Naive thymus-derived CD8-positive, alpha-beta T cell (primary cell): ENCODE measurements around the gene USE1. TPM values are rescaled to one million over a fixed set of nuclear protein-coding genes. Genes with fewer than 3 reads are reported as not detected.

Experiments
- ATAC-seq, 2 donors: fragments of 150-1000 bp; cut with Tn5 transposase in 1 of 2; sonication (Bioruptor Pico), chemical (Tn5 transposase) in 1 of 2; 1 replicate in 1 of 2; 2 replicates in 1 of 2; pipeline ENCODE4 v1.10.0; 2021; ENCODE audit warnings: mild to moderate bottlenecking in 2 of 2, moderate library complexity in 2 of 2
- POLR2A ChIA-PET: fragments of 350-600 bp; sonication (Branson Sonifier 250); formaldehyde crosslinking; loops from one replicate; lab custom pipeline; 2021; ENCODE audit warnings: antibody characterized with exemption; lab: Charles Lee
- DNase-seq, 10 donors: peaks; one replicate each; pipeline versions ENCODE4 v3.0.0 to v3.0.0-alpha.2; 2020 to 2022
- H3K27ac Mint-ChIP-seq, 10 donors: one replicate each; pipeline ENCODE4 v1.8.0; 2020 to 2022; ENCODE audit warnings: mild to moderate bottlenecking in 10 of 10, mixed read lengths in 10 of 10, moderate library complexity in 4 of 10, inconsistent platforms in 1 of 10
- H3K27me3 Mint-ChIP-seq, 5 donors: one replicate each; pipeline ENCODE4 v1.8.0; 2021 to 2022; ENCODE audit warnings: mixed read lengths in 5 of 5
- H3K36me3 Mint-ChIP-seq, 3 donors: one replicate each; pipeline ENCODE4 v1.8.0; 2020 to 2022; ENCODE audit warnings: mixed read lengths in 3 of 3, mild to moderate bottlenecking in 2 of 3, inconsistent platforms in 1 of 3
- H3K4me1 Mint-ChIP-seq, 4 donors: one replicate each; pipeline ENCODE4 v1.8.0; 2021 to 2022; ENCODE audit warnings: mixed read lengths in 4 of 4
- H3K4me3 Mint-ChIP-seq, 10 donors: one replicate each; pipeline ENCODE4 v1.8.0; 2020 to 2022; ENCODE audit warnings: mild to moderate bottlenecking in 10 of 10, mixed read lengths in 10 of 10, moderate library complexity in 6 of 10, inconsistent platforms in 1 of 10
- H3K9me3 Mint-ChIP-seq, 9 donors: one replicate each; pipeline ENCODE4 v1.8.0; 2020 to 2022; ENCODE audit warnings: mixed read lengths in 9 of 9, mild to moderate bottlenecking in 3 of 9, inconsistent platforms in 1 of 9, moderate library complexity in 1 of 9
- polyA plus RNA-seq, 3 donors: library from polyadenylated mRNA; unstranded; fragments of 300-500 nt; fragmentation: Illumina TruSeq; gene quantifications; one replicate each; pipeline ENCODE4 v1.2.3, GENCODE V29; 2021
- total RNA-seq, 8 experiments: library from RNA in 2 of 8; stranded (reverse) in 2 of 8; gene quantifications; one replicate each; pipeline ENCODE4 v1.2.3 and lab custom pipeline; 2021 to 2026

USE1 gene
- total and polyA plus RNA-seq, 5 experiments from 2014 or later, result 49.7 to 69.0 (median 56.7) TPM

DNA sequence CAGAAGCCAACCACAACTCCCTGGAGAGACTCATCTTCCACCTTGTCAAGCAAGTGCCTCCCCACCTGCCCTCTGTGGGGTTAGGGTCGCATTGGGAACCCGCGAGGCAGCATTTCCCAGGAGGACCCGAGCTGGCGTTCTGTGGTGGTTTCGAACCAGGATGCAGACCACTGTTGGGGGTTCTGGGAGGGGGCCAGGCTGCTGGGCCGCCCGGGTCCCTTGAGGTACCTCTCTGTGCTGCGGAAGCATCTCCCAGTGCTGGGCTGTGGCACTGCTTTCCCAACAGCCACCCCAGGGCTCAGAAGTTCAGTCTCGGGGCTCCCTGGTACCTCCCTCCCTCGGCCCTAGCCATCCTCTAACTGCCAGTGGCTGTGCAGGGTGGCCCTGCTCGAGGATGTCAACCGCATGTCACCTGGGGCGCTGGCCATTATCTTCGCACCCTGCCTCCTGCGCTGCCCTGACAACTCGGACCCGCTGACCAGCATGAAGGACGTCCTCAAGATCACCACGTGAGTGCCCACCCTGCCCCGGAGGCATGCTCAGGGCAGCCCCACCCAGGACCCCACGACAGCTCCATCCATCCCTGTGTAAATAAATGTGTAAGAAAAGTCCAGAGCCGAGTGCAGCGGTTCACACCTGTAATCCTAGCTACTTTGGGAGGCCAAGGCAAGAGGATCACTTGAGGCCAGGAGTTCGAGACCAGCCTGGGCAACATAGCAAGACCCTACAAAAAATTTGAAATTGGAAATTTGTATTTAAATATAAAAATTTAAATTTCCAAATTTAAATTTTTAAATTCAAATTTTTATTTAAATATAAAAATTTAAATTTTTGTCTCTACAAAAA is 8.2 kb upstream of the USE1 start:
- Mint-ChIP-seq H3K9me3 (no peaks in the 10 kb centered on the region), H3K27me3 (no peaks in the 10 kb centered on the region), H3K27ac (peak overlapping the region in 2 of 10 donors; percentile 55 to 82), H3K4me1 (peaks cover 0 to 7% (median 5%) of the 10 kb centered on the region in 4 donors), H3K36me3 (peaks cover 0 to 69% (median 17%) of the 10 kb centered on the region in 3 donors), H3K4me3 (no peak overlapping the region)
- ATAC-seq (no peak), DNase-seq (no peak)
- POLR2A ChIA-PET, result interaction anchor here (0.7 kb wide), 1 partner anchor 15 kb away, joined by 4 read pairs; no protein-coding TSS in a partner anchor

DNA sequence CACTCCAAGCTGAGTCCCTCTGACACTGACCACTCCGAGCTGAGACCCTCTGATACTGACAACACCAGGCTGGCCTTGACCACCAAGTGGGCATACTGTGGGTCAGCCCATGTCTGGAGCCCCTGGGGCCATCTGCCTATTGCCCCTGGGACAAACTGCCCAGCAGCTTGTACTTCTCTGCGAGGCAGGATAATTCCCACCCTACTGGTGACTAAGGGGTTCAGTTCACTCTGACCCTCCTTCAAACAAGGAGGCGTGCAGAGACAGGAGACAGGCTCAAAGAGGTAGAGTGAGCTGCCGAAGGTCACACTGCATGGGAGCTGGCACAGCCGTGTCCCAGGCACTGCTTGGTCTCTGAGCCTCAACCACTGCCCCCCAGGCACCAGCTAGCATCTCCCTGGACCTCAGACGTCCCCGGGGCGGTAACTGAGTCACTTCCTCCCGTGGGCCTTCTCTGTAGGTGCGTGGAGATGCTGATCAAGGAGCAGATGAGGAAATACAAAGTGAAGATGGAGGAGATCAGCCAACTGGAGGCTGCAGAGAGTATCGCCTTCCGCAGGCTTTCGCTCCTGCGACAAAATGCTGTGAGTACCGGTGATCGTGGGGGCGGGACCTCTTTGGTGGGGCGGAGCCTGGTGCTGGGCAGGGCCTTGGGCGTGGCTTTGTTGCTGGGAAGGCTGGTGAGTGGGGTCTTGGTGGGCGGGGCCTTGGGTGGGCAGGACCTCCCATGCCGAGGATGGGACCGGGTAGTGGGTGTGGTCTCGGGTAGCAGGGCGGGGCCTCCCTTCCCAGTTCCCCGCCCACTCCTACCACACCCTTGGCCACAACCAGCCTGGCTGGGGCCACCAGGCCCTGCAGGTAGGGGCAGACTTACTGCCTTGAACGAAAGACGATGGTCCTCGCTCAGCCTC is 5.8 kb upstream of the USE1 start:
- no peak overlapping the region for H3K4me3 Mint-ChIP-seq
- ATAC-seq (peak; percentile 24 to 29), DNase-seq (peak in 2 of 10 donors; percentile 17 to 35)
- POLR2A ChIA-PET, result no interaction called here
- no peaks in the 10 kb centered on the region for H3K27me3 Mint-ChIP-seq
- peaks cover 0 to 58% (median 16%) of the 10 kb centered on the region in 3 donors for H3K36me3 Mint-ChIP-seq
- peak overlapping the region in 6 of 10 donors; percentile 45 to 87 (median 68) for H3K27ac Mint-ChIP-seq
- peaks cover 1 to 8% (median 6%) of the 10 kb centered on the region in 4 donors for H3K4me1 Mint-ChIP-seq
- H3K9me3 Mint-ChIP-seq, result no peaks in the 10 kb centered on the region

DNA sequence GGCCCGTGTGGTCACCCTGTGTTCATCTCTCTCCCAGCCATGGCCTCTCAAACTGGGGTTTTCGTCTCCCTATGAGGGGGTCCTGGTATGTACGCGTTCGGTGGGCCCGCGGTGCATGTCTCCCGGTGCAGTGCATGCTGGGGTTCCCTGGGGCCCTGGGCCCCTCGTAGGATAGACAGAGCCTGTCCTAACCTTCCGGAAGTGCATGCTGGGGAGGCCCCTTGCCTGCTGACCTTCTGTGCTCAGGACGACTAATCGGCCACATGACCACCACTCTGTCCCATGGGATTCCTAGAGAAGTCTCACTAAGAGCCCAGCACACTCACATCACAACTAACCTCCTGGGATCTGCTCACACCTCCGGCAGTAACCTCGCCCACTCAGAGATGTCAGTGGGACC is 4.9 kb upstream of the USE1 start:
- Mint-ChIP-seq H3K9me3 (no peaks in the 10 kb centered on the region), H3K27ac (peak overlapping the region in 1 of 10 donors; percentile 4), H3K27me3 (no peaks in the 10 kb centered on the region), H3K4me1 (peaks cover 6 to 17% (median 14%) of the 10 kb centered on the region in 4 donors), H3K4me3 (peak overlapping the region in 1 of 10 donors; percentile 68), H3K36me3 (peaks cover 0 to 50% (median 16%) of the 10 kb centered on the region in 3 donors)
- POLR2A ChIA-PET, result no interaction called here
- DNase-seq, result no peak
- ATAC-seq, result no peak

DNA sequence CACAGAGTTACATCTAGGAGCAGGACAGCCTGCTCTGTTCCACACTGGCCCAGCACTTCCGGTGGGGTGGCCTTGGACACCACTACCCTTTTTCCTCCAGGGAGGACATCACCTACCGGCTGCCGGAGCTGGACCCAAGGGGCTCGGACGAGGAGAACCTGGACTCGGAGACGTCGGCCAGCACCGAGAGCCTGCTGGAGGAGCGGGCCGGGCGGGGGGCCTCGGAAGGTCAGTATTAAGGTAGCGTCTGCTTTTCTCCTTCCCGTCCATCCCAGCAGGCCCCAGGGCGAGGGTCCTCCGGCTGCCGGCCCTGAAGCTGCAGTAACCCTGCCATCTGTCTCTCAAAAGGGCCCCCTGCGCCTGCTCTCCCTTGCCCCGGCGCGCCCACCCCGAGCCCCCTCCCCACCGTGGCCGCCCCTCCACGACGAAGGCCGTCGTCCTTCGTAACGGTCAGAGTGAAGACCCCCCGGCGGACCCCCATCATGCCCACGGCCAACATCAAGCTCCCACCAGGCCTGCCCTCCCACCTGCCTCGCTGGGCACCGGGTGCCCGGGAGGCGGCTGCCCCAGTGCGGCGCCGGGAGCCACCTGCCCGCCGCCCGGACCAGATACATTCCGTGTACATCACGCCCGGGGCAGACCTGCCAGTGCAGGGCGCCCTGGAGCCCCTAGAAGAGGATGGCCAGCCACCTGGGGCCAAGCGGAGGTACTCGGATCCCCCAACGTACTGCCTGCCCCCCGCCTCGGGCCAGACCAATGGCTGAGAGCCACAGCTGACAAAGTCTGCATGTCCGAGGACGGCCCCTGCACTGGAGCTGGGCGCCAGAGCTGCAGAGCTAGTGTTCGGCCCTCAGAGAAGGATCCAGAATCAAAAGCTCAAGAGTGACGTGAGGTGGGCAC is 3.4 kb upstream of the USE1 start:
- no peak overlapping the region for H3K27ac Mint-ChIP-seq
- POLR2A ChIA-PET, result interaction anchor here (0.6 kb wide), 2 partner anchors 37 to 42 kb away, joined by 3 read pairs; no protein-coding TSS in a partner anchor
- peaks cover 6 to 26% (median 19%) of the 10 kb centered on the region in 4 donors for H3K4me1 Mint-ChIP-seq
- H3K27me3 Mint-ChIP-seq, result no peaks in the 10 kb centered on the region
- H3K4me3 Mint-ChIP-seq, result no peak overlapping the region
- DNase-seq (no peak), ATAC-seq (no peak)
- H3K9me3 Mint-ChIP-seq, result no peaks in the 10 kb centered on the region
- peaks cover 0 to 51% (median 16%) of the 10 kb centered on the region in 3 donors for H3K36me3 Mint-ChIP-seq

DNA sequence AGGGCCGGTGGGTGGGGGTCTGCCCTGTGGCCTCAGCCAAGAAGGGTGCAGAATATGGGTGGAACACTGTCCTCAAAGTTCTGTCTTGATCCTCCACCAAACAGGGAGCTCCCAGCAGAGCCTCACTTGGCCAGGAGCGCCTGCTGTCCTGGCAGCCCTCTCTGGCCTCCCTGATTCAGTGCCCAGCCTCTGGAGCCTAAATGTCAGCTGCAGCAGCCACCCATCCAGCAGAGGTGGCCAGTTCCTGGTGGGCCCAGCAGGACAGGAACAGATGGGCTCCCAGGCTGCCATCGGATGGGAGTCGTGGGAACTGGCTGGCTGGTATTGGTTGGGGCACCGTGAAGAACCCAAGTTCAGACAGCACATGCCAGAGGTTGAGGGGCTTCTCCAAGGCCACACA is 1.8 kb upstream of the USE1 start:
- ATAC-seq, result no peak
- H3K4me3 Mint-ChIP-seq, result peak overlapping the region in 3 of 10 donors; percentile 16 to 48 (median 34)
- DNase-seq, result no peak
- H3K9me3 Mint-ChIP-seq, result no peaks in the 10 kb centered on the region
- no peaks in the 10 kb centered on the region for H3K27me3 Mint-ChIP-seq
- peaks cover 0 to 57% (median 20%) of the 10 kb centered on the region in 3 donors for H3K36me3 Mint-ChIP-seq
- POLR2A ChIA-PET, result interaction anchor here (5.9 kb wide), 1 partner anchor 14 kb away, joined by 105 read pairs; the partner anchor contains the start of gene OCEL1
- peaks cover 6 to 26% (median 19%) of the 10 kb centered on the region in 4 donors for H3K4me1 Mint-ChIP-seq
- peak overlapping the region in 7 of 10 donors; percentile 8 to 72 (median 57) for H3K27ac Mint-ChIP-seq

- DNase-seq (no peak), ATAC-seq (no peak)
- Mint-ChIP-seq H3K27me3 (no peaks in the 10 kb centered on the region), H3K9me3 (no peaks in the 10 kb centered on the region), H3K4me1 (peaks cover 2 to 19% (median 15%) of the 10 kb centered on the region in 4 donors), H3K36me3 (peaks cover 0 to 57% (median 15%) of the 10 kb centered on the region in 3 donors), H3K27ac (peak overlapping the region; percentile 94 to 100 (median 99)), H3K4me3 (peak overlapping the region; percentile 83 to 95 (median 90))
- POLR2A ChIA-PET, result interaction anchor here (0.6 to 5.9 kb wide), 18 partner anchors 9 to 1375 kb away, joined by 3 to 105 read pairs (median 4); partner anchors contain the start of genes BABAM1, BST2, C19orf44 and CALR3
Measured at GRCh38 chr19:17214508-17215126, 540 bp upstream of the USE1 start.

DNA sequence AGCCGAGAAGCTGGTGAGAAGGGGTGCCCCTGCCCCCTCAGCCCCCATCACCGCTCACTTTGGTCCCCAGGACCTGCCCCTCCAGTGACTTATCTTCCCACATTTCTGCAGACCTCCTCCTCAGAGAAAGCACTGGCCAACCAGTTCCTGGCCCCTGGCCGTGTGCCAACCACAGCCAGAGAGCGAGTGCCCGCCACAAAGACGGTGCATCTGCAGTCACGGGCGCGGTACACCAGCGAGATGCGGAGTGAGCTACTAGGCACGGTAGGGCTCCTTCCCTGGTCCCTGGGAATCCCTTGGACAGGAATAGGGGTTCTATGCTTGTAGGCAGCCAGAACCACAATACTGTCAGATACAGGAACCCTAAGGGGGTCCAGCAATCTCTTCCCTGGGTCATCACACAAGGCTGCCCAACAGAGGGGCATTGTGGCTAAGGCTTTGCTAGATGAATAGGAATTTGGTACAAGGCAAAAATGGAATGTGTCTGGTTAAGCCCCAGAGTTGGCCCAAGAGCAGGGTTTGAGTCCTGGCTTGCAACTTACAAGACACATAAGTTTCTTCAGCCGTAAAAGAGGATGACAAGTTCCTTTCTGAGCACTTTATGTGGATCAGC is 1.0 kb downstream of the USE1 start:
- ATAC-seq (no peak), DNase-seq (no peak)
- H3K27ac Mint-ChIP-seq, result peak overlapping the region; percentile 83 to 100 (median 99)
- peaks cover 2 to 23% (median 15%) of the 10 kb centered on the region in 4 donors for H3K4me1 Mint-ChIP-seq
- H3K4me3 Mint-ChIP-seq, result peak overlapping the region; percentile 83 to 95 (median 90)
- H3K27me3 Mint-ChIP-seq, result no peaks in the 10 kb centered on the region
- no peaks in the 10 kb centered on the region for H3K9me3 Mint-ChIP-seq
- H3K36me3 Mint-ChIP-seq, result peaks cover 0 to 48% (median 15%) of the 10 kb centered on the region in 3 donors
- POLR2A ChIA-PET, result interaction anchor here (0.9 to 5.9 kb wide), 15 partner anchors 11 to 1373 kb away, joined by 3 to 105 read pairs (median 5); partner anchors contain the start of genes BABAM1, HAUS8, MRPL34 and MYO9B

- H3K36me3 Mint-ChIP-seq, result peaks cover 0 to 34% (median 9%) of the 10 kb centered on the region in 3 donors
- ATAC-seq (no peak), DNase-seq (no peak)
- no peaks in the 10 kb centered on the region for H3K27me3 Mint-ChIP-seq
- POLR2A ChIA-PET, result interaction anchor here (0.5 to 1.2 kb wide), 2 partner anchors 19 to 498 kb away, joined by 3 to 6 read pairs; no protein-coding TSS in a partner anchor
- H3K9me3 Mint-ChIP-seq, result no peaks in the 10 kb centered on the region
- H3K4me3 Mint-ChIP-seq, result peak overlapping the region in 1 of 10 donors; percentile 33
- H3K27ac Mint-ChIP-seq, result peak overlapping the region in 1 of 10 donors; percentile 58
- peaks cover 2 to 23% (median 15%) of the 10 kb centered on the region in 4 donors for H3K4me1 Mint-ChIP-seq
Measured at GRCh38 chr19:17219286-17219685, 4.1 kb downstream of the USE1 start.

GRCh38 chr19:17220207-17220758 is 5.1 kb downstream of the USE1 start:
- peak in 1 of 2 donors; percentile 4 for ATAC-seq
- DNase-seq, result no peak
- peaks cover 0 to 34% (median 9%) of the 10 kb centered on the region in 3 donors for H3K36me3 Mint-ChIP-seq
- no peaks in the 10 kb centered on the region for H3K9me3 Mint-ChIP-seq
- POLR2A ChIA-PET, result interaction anchor here (0.9 kb wide), 1 partner anchor 84 kb away, joined by 4 read pairs; no protein-coding TSS in a partner anchor
- peaks cover 0 to 13% (median 5%) of the 10 kb centered on the region in 4 donors for H3K4me1 Mint-ChIP-seq
- H3K27me3 Mint-ChIP-seq, result no peaks in the 10 kb centered on the region
- H3K27ac Mint-ChIP-seq, result peak overlapping the region in 2 of 10 donors; percentile 15 to 59
- peak overlapping the region in 1 of 10 donors; percentile 65 for H3K4me3 Mint-ChIP-seq

GRCh38 chr19:17225053-17225452 is 9.9 kb downstream of the USE1 start:
- no peak for DNase-seq

More at GRCh38 chr19:17225053-17225452, 9.9 kb downstream of the USE1 start:
- POLR2A ChIA-PET, result interaction anchor here (0.6 to 4.8 kb wide), 7 partner anchors 9 to 150 kb away, joined by 3 to 105 read pairs (median 16); partner anchors contain the start of genes BABAM1, HAUS8, MYO9B and USE1
- Mint-ChIP-seq H3K4me1 (peaks cover 7 to 21% (median 11%) of the 10 kb centered on the region in 4 donors), H3K27ac (peak overlapping the region in 4 of 10 donors; percentile 58 to 73 (median 62)), H3K27me3 (no peaks in the 10 kb centered on the region), H3K4me3 (peak overlapping the region in 9 of 10 donors; percentile 33 to 99 (median 63)), H3K9me3 (no peaks in the 10 kb centered on the region), H3K36me3 (peaks cover 0 to 6% (median 0%) of the 10 kb centered on the region in 3 donors)
- no peak for ATAC-seq
